ENCODE measurements around the gene DHPS. TPM values are rescaled to one million over a fixed set of nuclear protein-coding genes. Genes with fewer than 3 reads are reported as not detected.

DHPS gene
- 47.1 and 64.1 TPM in 2 replicates for total RNA-seq

GRCh38 chr19:12681074-12681987, at the start of gene DHPS:
TSS of gene DHPS (minus strand) at chr19:12681880. CDS start at chr19:12681766, 114 bp downstream.

GRCh38 chr19:12723641-12724426, 42.2 kb upstream of the DHPS start, which contains the start of gene TNPO2:
TSS of gene TNPO2 (minus strand) at chr19:12723932. CDS start at chr19:12720977, 2,955 bp downstream.

GRCh38 chr19:12696366-12697335, 15.0 kb upstream of the DHPS start, which contains the start of gene FBXW9:
TSS of gene FBXW9 (minus strand) at chr19:12696631. CDS start at chr19:12696581, 50 bp downstream.

GRCh38 chr19:12687496-12688196, 6.0 kb upstream of the DHPS start, which contains the start of gene GNG14:
TSS of gene GNG14 (plus strand) at chr19:12687998. CDS start at chr19:12688049, 51 bp downstream.

GRCh38 chr19:12666265-12667048, 15.2 kb downstream of the DHPS start, which contains the start of the genes MAN2B1 and WDR83:
TSS of gene MAN2B1 (minus strand) at chr19:12666742. CDS start at chr19:12666701, 41 bp downstream.
TSS of gene WDR83 (plus strand) at chr19:12666807. CDS start at chr19:12669791, 2,984 bp downstream.

Other genes starting within 250 kb of the DHPS start
- 3.7 and 4.5 TPM in 2 replicates for gene ZNF443, start 240.9 kb downstream of the DHPS start, total RNA-seq
- 2.6 and 3.6 TPM in 2 replicates for gene ZNF709, start 197.1 kb downstream of the DHPS start, total RNA-seq
- gene ZNF564, start 130.4 kb downstream of the DHPS start, total RNA-seq = 7.4 and 8.1 TPM in 2 replicates
- 5.5 and 7.1 TPM in 2 replicates for gene ZNF490, start 71.1 kb downstream of the DHPS start, total RNA-seq
- 13.1 and 13.3 TPM in 2 replicates for gene ZNF791, start 71.0 kb downstream of the DHPS start, total RNA-seq
- 26.6 and 33.1 TPM in 2 replicates for gene MAN2B1, start 15.1 kb downstream of the DHPS start, total RNA-seq
- 9.5 and 11.8 TPM in 2 replicates for gene WDR83, start 15.1 kb downstream of the DHPS start, total RNA-seq
- not detected in 2 replicates for gene GNG14, start 6.1 kb upstream of the DHPS start, total RNA-seq
- gene FBXW9, start 14.8 kb upstream of the DHPS start, total RNA-seq = 5.6 and 9.3 TPM in 2 replicates
- 29.8 and 31.5 TPM in 2 replicates for gene TNPO2, start 42.1 kb upstream of the DHPS start, total RNA-seq
- 149 and 154 TPM in 2 replicates for gene TRIR, start 52.8 kb upstream of the DHPS start, total RNA-seq
- gene GET3, start 55.6 kb upstream of the DHPS start, total RNA-seq = 96.2 and 110 TPM in 2 replicates
- not detected in 2 replicates for gene BEST2, start 69.9 kb upstream of the DHPS start, total RNA-seq
- 11.7 and 17.2 TPM in 2 replicates for gene HOOK2, start 93.7 kb upstream of the DHPS start, total RNA-seq
- 28.0 and 50.4 TPM in 2 replicates for gene JUNB, start 109.6 kb upstream of the DHPS start, total RNA-seq
- 224 and 246 TPM in 2 replicates for gene PRDX2, start 119.9 kb upstream of the DHPS start, total RNA-seq
- not detected in 2 replicates for gene THSD8, start 120.2 kb upstream of the DHPS start, total RNA-seq
- gene RNASEH2A, start 124.7 kb upstream of the DHPS start, total RNA-seq = 18.4 and 35.4 TPM in 2 replicates
- not detected in 2 replicates for gene RTBDN, start 152.7 kb upstream of the DHPS start, total RNA-seq
- 0.09 and 0.36 TPM in 2 replicates for gene MAST1, start 156.6 kb upstream of the DHPS start, total RNA-seq
- gene DNASE2, start 199.6 kb upstream of the DHPS start, total RNA-seq = 11.1 and 18.9 TPM in 2 replicates
- not detected in 2 replicates for gene KLF1, start 205.3 kb upstream of the DHPS start, total RNA-seq
- gene GCDH, start 209.3 kb upstream of the DHPS start, total RNA-seq = 16.5 and 22.1 TPM in 2 replicates
- gene SYCE2, start 237.4 kb upstream of the DHPS start, total RNA-seq = 0.09 TPM in 1 of 2 replicates, not detected in the other

Data from endothelial cell of coronary artery (primary cell).